H9 (cell line): Measurements from ENCODE around the gene CBLB. TPM values are rescaled to one million over a fixed set of nuclear protein-coding genes. Genes with fewer than 3 reads are reported as not detected.

ENCODE experiments used
- DNase-seq: peaks from one replicate; pipeline ENCODE4 v3.0.0-alpha.2; 2017
- H2AFZ ChIP-seq: one replicate; pipeline ENCODE4 v1.6.1; 2013; ENCODE audit warnings: mild to moderate bottlenecking, low read length, control low read depth, moderate library complexity
- H2AK5ac ChIP-seq: 2 replicates; pipeline ENCODE4 v1.6.1; 2013; ENCODE audit warnings: low read length, control low read depth, mixed read lengths; ENCODE audit not compliant: insufficient read length
- H2BK120ac ChIP-seq: one replicate; pipeline ENCODE4 v1.6.1; 2013; ENCODE audit warnings: low read depth, mild to moderate bottlenecking, low read length, control low read depth, inconsistent platforms; ENCODE audit not compliant: poor library complexity, severe bottlenecking
- H2BK12ac ChIP-seq: 2 replicates; pipeline ENCODE4 v1.6.1; 2013; ENCODE audit warnings: low read length, control low read depth, mixed read lengths, low read depth; ENCODE audit not compliant: insufficient read length
- H2BK15ac ChIP-seq: 2 replicates; pipeline ENCODE4 v1.6.1; 2013; ENCODE audit warnings: low read depth, low read length, control low read depth
- H2BK20ac ChIP-seq: one replicate; pipeline ENCODE4 v1.6.1; 2013; ENCODE audit warnings: low read depth, mild to moderate bottlenecking, low read length, control low read depth, inconsistent platforms; ENCODE audit not compliant: poor library complexity, severe bottlenecking
- H2BK5ac ChIP-seq: 2 replicates; pipeline ENCODE4 v1.6.1; 2013; ENCODE audit warnings: low read length, control low read depth, mixed read lengths; ENCODE audit not compliant: insufficient read length
- H3K14ac ChIP-seq: 2 replicates; pipeline ENCODE4 v1.6.1; 2013; ENCODE audit warnings: low read length, control low read depth; ENCODE audit not compliant: insufficient read depth
- H3K18ac ChIP-seq: 2 replicates; pipeline ENCODE4 v1.6.1; 2013; ENCODE audit warnings: low read depth, mild to moderate bottlenecking, mixed read lengths, low read length, control low read depth; ENCODE audit not compliant: insufficient read length
- H3K23ac ChIP-seq: 2 replicates; pipeline ENCODE4 v1.6.1; 2013; ENCODE audit warnings: low read length, control low read depth, mixed read lengths, low read depth; ENCODE audit not compliant: insufficient read length
- H3K23me2 ChIP-seq: 2 replicates; pipeline ENCODE4 v1.6.1; 2013; ENCODE audit warnings: low read depth, mild to moderate bottlenecking, mixed read lengths, low read length, control low read depth; ENCODE audit not compliant: insufficient read length, poor library complexity, severe bottlenecking
- H3K27ac ChIP-seq: 2 replicates; pipeline ENCODE4 v1.5.1; 2013; ENCODE audit warnings: low read length, control low read depth, mixed read lengths, low read depth; ENCODE audit not compliant: insufficient read length
- H3K27me3 ChIP-seq: 2 replicates; pipeline ENCODE4 v1.6.1; 2013; ENCODE audit warnings: low read length, control low read depth, inconsistent platforms; ENCODE audit not compliant: insufficient read depth
- H3K4ac ChIP-seq: 2 replicates; pipeline ENCODE4 v1.6.1; 2013; ENCODE audit warnings: low read depth, mild to moderate bottlenecking, control low read depth, inconsistent platforms, low read length, moderate library complexity
- H3K4me1 ChIP-seq: 2 replicates; pipeline ENCODE4 v1.6.1; 2013; ENCODE audit warnings: low read length, control low read depth, inconsistent platforms; ENCODE audit not compliant: insufficient read depth
- H3K4me2 ChIP-seq: 2 replicates; pipeline ENCODE4 v1.6.1; 2013; ENCODE audit warnings: low read length, control low read depth, mixed read lengths; ENCODE audit not compliant: insufficient read length, insufficient read depth
- H3K56ac ChIP-seq: 2 replicates; pipeline ENCODE4 v1.6.1; 2013; ENCODE audit warnings: low read depth, mild to moderate bottlenecking, mixed read lengths, low read length, control low read depth; ENCODE audit not compliant: insufficient read length
- H3K79me1 ChIP-seq: 2 replicates; pipeline ENCODE4 v1.6.1; 2013; ENCODE audit warnings: low read depth, mild to moderate bottlenecking, moderate library complexity, low read length, control low read depth, inconsistent platforms; ENCODE audit not compliant: insufficient read depth, poor library complexity, severe bottlenecking
- H3K79me2 ChIP-seq: 2 replicates; pipeline ENCODE4 v1.6.1; 2013; ENCODE audit warnings: low read length, control low read depth, inconsistent platforms; ENCODE audit not compliant: insufficient read depth
- H3K9ac ChIP-seq: 2 replicates; pipeline ENCODE4 v1.6.1; 2013; ENCODE audit warnings: low read length, control low read depth, mixed read lengths; ENCODE audit not compliant: insufficient read length; ENCODE audit errors: extremely low read depth
- H3K9me3 ChIP-seq: one replicate; pipeline ENCODE4 v1.6.1; 2013; ENCODE audit warnings: low read depth, low read length, inconsistent platforms; ENCODE audit not compliant: control insufficient read depth
- H3T11ph ChIP-seq: one replicate; pipeline ENCODE4 v1.6.1; 2013; ENCODE audit warnings: mild to moderate bottlenecking, low read length, control low read depth, inconsistent platforms
- H4K20me1 ChIP-seq: one replicate; pipeline ENCODE4 v1.6.1; 2013; ENCODE audit not compliant: control insufficient read depth, insufficient read length, insufficient read depth
- H4K5ac ChIP-seq: 2 replicates; pipeline ENCODE4 v1.6.1; 2013; ENCODE audit warnings: low read depth, mild to moderate bottlenecking, mixed read lengths, low read length, control low read depth; ENCODE audit not compliant: insufficient read length
- H4K8ac ChIP-seq: replicated peaks from 2 replicates; pipeline ENCODE4 v1.6.1; 2013; ENCODE audit warnings: low read length, control low read depth, mixed read lengths, low read depth; ENCODE audit not compliant: insufficient read length
- H4K91ac ChIP-seq: 2 replicates; pipeline ENCODE4 v1.6.1; 2013; ENCODE audit warnings: low read depth, mild to moderate bottlenecking, moderate library complexity, mixed read lengths, low read length, control low read depth; ENCODE audit not compliant: insufficient read length
- H3K27ac Mint-ChIP-seq, 3 experiments: 2 replicates in 2 of 3; 3 replicates in 1 of 3; pipeline ENCODE4 v1.8.0; 2020 to 2021; ENCODE audit warnings: mixed read lengths in 3 of 3, mild to moderate bottlenecking in 1 of 3, moderate library complexity in 1 of 3
- H3K27me3 Mint-ChIP-seq: 2 replicates; pipeline ENCODE4 v1.8.0; 2021; ENCODE audit warnings: low read depth, mild to moderate bottlenecking, moderate library complexity, mixed read lengths
- H3K36me3 Mint-ChIP-seq, 3 experiments: 2 replicates in 2 of 3; 3 replicates in 1 of 3; pipeline ENCODE4 v1.8.0; 2020 to 2021; ENCODE audit warnings: low read depth in 3 of 3, mixed read lengths in 3 of 3; ENCODE audit not compliant: insufficient read depth in 1 of 3
- H3K4me1 Mint-ChIP-seq, 2 experiments: 2 replicates each; pipeline ENCODE4 v1.8.0; 2020; ENCODE audit warnings: mixed read lengths in 2 of 2
- H3K4me3 Mint-ChIP-seq, 2 experiments: 2 replicates in 1 of 2; 3 replicates in 1 of 2; pipeline ENCODE4 v1.8.0; 2020 to 2021; ENCODE audit warnings: mild to moderate bottlenecking in 2 of 2, mixed read lengths in 2 of 2, moderate library complexity in 1 of 2
- H3K9me3 Mint-ChIP-seq, 2 experiments: 2 replicates in 1 of 2; 3 replicates in 1 of 2; pipeline ENCODE4 v1.8.0; 2020; ENCODE audit warnings: mild to moderate bottlenecking in 2 of 2, mixed read lengths in 2 of 2, moderate library complexity in 1 of 2
- CTCF ChIP-seq: fragments of 200-600 bp; sonication (generic); conservative IDR thresholded peaks from 3 replicates; pipeline ENCODE4 v1.8.0; 2021; ENCODE audit warnings: antibody characterized with exemption, mild to moderate bottlenecking
- WGBS: extraction: QIAGEN DNeasy Blood & Tissue Kit; methylation state at CpG from one replicate; pipeline ENCODE4 v1.1.7; 2013; ENCODE audit warnings: missing lambda C conversion rate, low lambda C conversion rate, mixed read lengths; ENCODE audit not compliant: insufficient read length; ENCODE audit errors: extremely low coverage; 5-methylcytosine and 5-hydroxymethylcytosine counted together
- total RNA-seq: library from RNA; stranded (reverse); gene quantifications from 2 replicates; pipeline ENCODE4 v1.2.1, GENCODE V29; 2021

Gene CBLB
- total RNA-seq, 1 experiment from 2014 or later, result 25.7 TPM

- Histone ChIP-seq H3K23me2 (no peaks in the 10 kb centered on the region), H2BK15ac (no peak overlapping the region), H4K5ac (no peak overlapping the region), H3K23ac (no peak overlapping the region), H3K9me3 (no peaks in the 10 kb centered on the region), H3K9ac (no peak overlapping the region), H2BK20ac (no peak overlapping the region), H3K4me1 (no peaks in the 10 kb centered on the region), H4K8ac (no peak overlapping the region), H3K4ac (no peak overlapping the region), H3K56ac (no peak overlapping the region), H4K91ac (no peak overlapping the region), H3K14ac (no peak overlapping the region), H3K79me1 (peaks cover 3% of the 10 kb centered on the region), H3K27ac (no peak overlapping the region), H4K20me1 (no peaks in the 10 kb centered on the region), H3K18ac (no peak overlapping the region), H2AK5ac (no peak overlapping the region), H3K27me3 (no peaks in the 10 kb centered on the region), H3T11ph (no peak overlapping the region), H3K79me2 (no peaks in the 10 kb centered on the region; the same call in 1 of the 2 replicates), H2AFZ (no peak overlapping the region), H2BK12ac (no peak overlapping the region), H3K4me2 (no peak overlapping the region), H2BK5ac (no peak overlapping the region), H2BK120ac (no peak overlapping the region)
- no peak for TF ChIP-seq CTCF
- H3K4me1 Mint-ChIP-seq, result peaks cover 2 to 3% of the 10 kb centered on the region in 2 experiments; a peak in 2 of 4 replicates
- peaks cover 7 to 38% (median 24%) of the 10 kb centered on the region in 3 experiments for H3K36me3 Mint-ChIP-seq
- no peak overlapping the region for H3K27ac Mint-ChIP-seq
- H3K4me3 Mint-ChIP-seq, result no peak overlapping the region
- no peak for DNase-seq
- no peaks in the 10 kb centered on the region for H3K27me3 Mint-ChIP-seq
- H3K9me3 Mint-ChIP-seq, result no peaks in the 10 kb centered on the region
- no CpG with 5 or more reads among the region's 1 CpG for WGBS
Measured at GRCh38 chr3:105857601-105858000, 11.2 kb downstream of the CBLB start.
